Naive thymus-derived CD8-positive, alpha-beta T cell (primary cell): ENCODE measurements around the gene DLG4. TPM values are rescaled to one million over a fixed set of nuclear protein-coding genes. Genes with fewer than 3 reads are reported as not detected.

Experiments used
- ATAC-seq, 2 donors: fragments of 150-1000 bp; cut with Tn5 transposase in 1 of 2; sonication (Bioruptor Pico), chemical (Tn5 transposase) in 1 of 2; 1 replicate in 1 of 2; 2 replicates in 1 of 2; pipeline ENCODE4 v1.10.0; 2021; ENCODE audit warnings: mild to moderate bottlenecking in 2 of 2, moderate library complexity in 2 of 2
- POLR2A ChIA-PET: fragments of 350-600 bp; sonication (Branson Sonifier 250); formaldehyde crosslinking; loops from one replicate; lab custom pipeline; 2021; ENCODE audit warnings: antibody characterized with exemption; lab: Charles Lee
- DNase-seq, 10 donors: peaks; one replicate each; pipeline versions ENCODE4 v3.0.0 to v3.0.0-alpha.2; 2020 to 2022
- H3K27ac Mint-ChIP-seq, 10 donors: one replicate each; pipeline ENCODE4 v1.8.0; 2020 to 2022; ENCODE audit warnings: mild to moderate bottlenecking in 10 of 10, mixed read lengths in 10 of 10, moderate library complexity in 4 of 10, inconsistent platforms in 1 of 10
- H3K27me3 Mint-ChIP-seq, 5 donors: one replicate each; pipeline ENCODE4 v1.8.0; 2021 to 2022; ENCODE audit warnings: mixed read lengths in 5 of 5
- H3K36me3 Mint-ChIP-seq, 3 donors: one replicate each; pipeline ENCODE4 v1.8.0; 2020 to 2022; ENCODE audit warnings: mixed read lengths in 3 of 3, mild to moderate bottlenecking in 2 of 3, inconsistent platforms in 1 of 3
- H3K4me1 Mint-ChIP-seq, 4 donors: one replicate each; pipeline ENCODE4 v1.8.0; 2021 to 2022; ENCODE audit warnings: mixed read lengths in 4 of 4
- H3K4me3 Mint-ChIP-seq, 10 donors: one replicate each; pipeline ENCODE4 v1.8.0; 2020 to 2022; ENCODE audit warnings: mild to moderate bottlenecking in 10 of 10, mixed read lengths in 10 of 10, moderate library complexity in 6 of 10, inconsistent platforms in 1 of 10
- H3K9me3 Mint-ChIP-seq, 9 donors: one replicate each; pipeline ENCODE4 v1.8.0; 2020 to 2022; ENCODE audit warnings: mixed read lengths in 9 of 9, mild to moderate bottlenecking in 3 of 9, inconsistent platforms in 1 of 9, moderate library complexity in 1 of 9
- polyA plus RNA-seq, 3 donors: library from polyadenylated mRNA; unstranded; fragments of 300-500 nt; fragmentation: Illumina TruSeq; gene quantifications; one replicate each; pipeline ENCODE4 v1.2.3, GENCODE V29; 2021
- total RNA-seq, 8 experiments: library from RNA in 2 of 8; stranded (reverse) in 2 of 8; gene quantifications; one replicate each; pipeline ENCODE4 v1.2.3 and lab custom pipeline; 2021 to 2026

Gene DLG4
- total and polyA plus RNA-seq, 5 experiments from 2014 or later = 0.24 to 10.2 (median 0.62) TPM

- peak in 1 of 2 donors; percentile 0 for ATAC-seq
- H3K4me3 Mint-ChIP-seq = peak overlapping the region; percentile 83 to 100 (median 96)
- H3K4me1 Mint-ChIP-seq = peaks cover 49 to 81% (median 67%) of the 10 kb centered on the region in 4 donors
- POLR2A ChIA-PET = interaction anchor here (0.5 to 18.2 kb wide), 24 partner anchors 11 to 1752 kb away, joined by 3 to 371 read pairs (median 5); partner anchors contain the start of genes ACADVL, ACAP1, CTDNEP1 and DERL2
- H3K9me3 Mint-ChIP-seq = peaks cover 0 to 2% (median 0%) of the 10 kb centered on the region in 9 donors
- peak overlapping the region; percentile 78 to 100 (median 98) for H3K27ac Mint-ChIP-seq
- H3K36me3 Mint-ChIP-seq = peaks cover 0 to 43% (median 2%) of the 10 kb centered on the region in 3 donors
- H3K27me3 Mint-ChIP-seq = peaks cover 0 to 4% (median 0%) of the 10 kb centered on the region in 5 donors
- peak in 5 of 10 donors; percentile 18 to 48 (median 32) for DNase-seq
Observed at GRCh38 chr17:7238420-7239090, 18.9 kb upstream of the DLG4 start.

- H3K4me1 Mint-ChIP-seq = peaks cover 48 to 82% (median 69%) of the 10 kb centered on the region in 4 donors
- peak overlapping the region; percentile 75 to 98 (median 94) for H3K4me3 Mint-ChIP-seq
- peak; percentile 31 to 35 for ATAC-seq
- peaks cover 0 to 4% (median 0%) of the 10 kb centered on the region in 5 donors for H3K27me3 Mint-ChIP-seq
- POLR2A ChIA-PET = interaction anchor here (0.9 to 18.2 kb wide), 20 partner anchors 12 to 1752 kb away, joined by 3 to 371 read pairs (median 6); partner anchors contain the start of genes ACADVL, ACAP1, CTDNEP1 and DERL2
- H3K27ac Mint-ChIP-seq = peak overlapping the region; percentile 37 to 99 (median 97)
- peaks cover 0 to 40% (median 2%) of the 10 kb centered on the region in 3 donors for H3K36me3 Mint-ChIP-seq
- H3K9me3 Mint-ChIP-seq = peaks cover 0 to 2% (median 0%) of the 10 kb centered on the region in 9 donors
- DNase-seq = peak; percentile 63 to 94 (median 74)
Observed at GRCh38 chr17:7237761-7238419, 18.3 kb upstream of the DLG4 start.

- H3K27me3 Mint-ChIP-seq = peaks cover 0 to 1% (median 0%) of the 10 kb centered on the region in 5 donors
- POLR2A ChIA-PET = interaction anchor here (1.3 to 18.2 kb wide), 8 partner anchors 12 to 450 kb away, joined by 3 to 371 read pairs (median 8); partner anchors contain the start of genes ACADVL, CTDNEP1, DLG4 and ELP5
- H3K36me3 Mint-ChIP-seq = peaks cover 0 to 37% (median 2%) of the 10 kb centered on the region in 3 donors
- DNase-seq (no peak), ATAC-seq (no peak)
- H3K4me3 Mint-ChIP-seq = peak overlapping the region; percentile 75 to 98 (median 94)
- H3K9me3 Mint-ChIP-seq = no peaks in the 10 kb centered on the region
- peaks cover 46 to 82% (median 70%) of the 10 kb centered on the region in 4 donors for H3K4me1 Mint-ChIP-seq
- H3K27ac Mint-ChIP-seq = peak overlapping the region; percentile 13 to 99 (median 90)
Observed at GRCh38 chr17:7237266-7237760, 17.7 kb upstream of the DLG4 start.

- Mint-ChIP-seq H3K9me3 (no peaks in the 10 kb centered on the region), H3K4me3 (peak overlapping the region; percentile 75 to 98 (median 94)), H3K27ac (peak overlapping the region; percentile 13 to 99 (median 92)), H3K27me3 (peaks cover 0 to 1% (median 0%) of the 10 kb centered on the region in 5 donors), H3K36me3 (peaks cover 0 to 34% (median 0%) of the 10 kb centered on the region in 3 donors), H3K4me1 (peaks cover 47 to 82% (median 71%) of the 10 kb centered on the region in 4 donors)
- POLR2A ChIA-PET = interaction anchor here (0.5 to 18.2 kb wide), 8 partner anchors 13 to 450 kb away, joined by 3 to 371 read pairs (median 8); partner anchors contain the start of genes ACADVL, ACAP1, CTDNEP1 and DLG4
- ATAC-seq (no peak), DNase-seq (no peak)
Observed at GRCh38 chr17:7236808-7237207, 17.2 kb upstream of the DLG4 start.

- peaks cover 0 to 32% (median 0%) of the 10 kb centered on the region in 3 donors for H3K36me3 Mint-ChIP-seq
- ATAC-seq = no peak
- H3K27ac Mint-ChIP-seq = peak overlapping the region in 9 of 10 donors; percentile 27 to 99 (median 85)
- no peaks in the 10 kb centered on the region for H3K9me3 Mint-ChIP-seq
- no peak for DNase-seq
- H3K27me3 Mint-ChIP-seq = peaks cover 0 to 1% (median 0%) of the 10 kb centered on the region in 5 donors
- H3K4me3 Mint-ChIP-seq = peak overlapping the region in 8 of 10 donors; percentile 34 to 95 (median 94)
- H3K4me1 Mint-ChIP-seq = peaks cover 39 to 75% (median 65%) of the 10 kb centered on the region in 4 donors
- POLR2A ChIA-PET = interaction anchor here (0.6 to 18.2 kb wide), 8 partner anchors 8 to 451 kb away, joined by 3 to 371 read pairs (median 5); partner anchors contain the start of genes ACADVL, ACAP1, CTDNEP1 and DLG4
Observed at GRCh38 chr17:7235693-7236665, 16.3 kb upstream of the DLG4 start.

GRCh38 chr17:7234083-7234951 lies 14.7 kb upstream of the DLG4 start, which contains the start of gene DVL2:
DVL2 (minus strand) TSS chr17:7234517; CDS start chr17:7234262, 255 bp downstream.
- Mint-ChIP-seq H3K36me3 (peaks cover 0 to 35% (median 0%) of the 10 kb centered on the region in 3 donors), H3K4me3 (peak within 1 kb of the TSS; percentile 89 to 95 (median 92)), H3K27me3 (peaks cover 0 to 1% (median 0%) of the 10 kb centered on the region in 5 donors), H3K27ac (peak within 1 kb of the TSS; percentile 76 to 99 (median 94)), H3K9me3 (no peaks in the 10 kb centered on the region), H3K4me1 (peaks cover 32 to 60% (median 51%) of the 10 kb centered on the region in 4 donors)
- peak; percentile 89 to 98 (median 94) for DNase-seq
- ATAC-seq = peak; percentile 56 to 67
- POLR2A ChIA-PET = interaction anchor here (0.5 to 18.2 kb wide), 10 partner anchors 10 to 250 kb away, joined by 3 to 371 read pairs (median 3); partner anchors contain the start of genes ACADVL, ACAP1, CTDNEP1 and DLG4

GRCh38 chr17:7233701-7234082 lies 14.1 kb upstream of the DLG4 start:
- POLR2A ChIA-PET = interaction anchor here (0.5 to 18.2 kb wide), 7 partner anchors 14 to 251 kb away, joined by 3 to 371 read pairs (median 5); partner anchors contain the start of genes ACADVL, ACAP1, CTDNEP1 and DLG4
- ATAC-seq = peak in 1 of 2 donors; percentile 9
- Mint-ChIP-seq H3K27ac (peak overlapping the region; percentile 76 to 99 (median 94)), H3K9me3 (no peaks in the 10 kb centered on the region), H3K36me3 (peaks cover 0 to 41% (median 0%) of the 10 kb centered on the region in 3 donors), H3K4me3 (peak overlapping the region; percentile 89 to 95 (median 92)), H3K4me1 (peaks cover 32 to 60% (median 51%) of the 10 kb centered on the region in 4 donors), H3K27me3 (peaks cover 0 to 1% (median 0%) of the 10 kb centered on the region in 5 donors)
- DNase-seq = no peak

- Mint-ChIP-seq H3K27ac (peak overlapping the region in 5 of 10 donors; percentile 5 to 51 (median 45)), H3K9me3 (no peaks in the 10 kb centered on the region), H3K4me3 (peak overlapping the region in 9 of 10 donors; percentile 7 to 93 (median 42)), H3K4me1 (peaks cover 31 to 54% (median 48%) of the 10 kb centered on the region in 4 donors), H3K36me3 (peaks cover 0 to 51% (median 5%) of the 10 kb centered on the region in 3 donors), H3K27me3 (peaks cover 0 to 1% (median 0%) of the 10 kb centered on the region in 5 donors)
- DNase-seq (no peak), ATAC-seq (no peak)
- POLR2A ChIA-PET = interaction anchor here (18.2 kb wide), 1 partner anchor 13 kb away, joined by 371 read pairs; the partner anchor contains the start of genes ACADVL and DLG4
Observed at GRCh38 chr17:7232114-7232513, 12.5 kb upstream of the DLG4 start.

- Mint-ChIP-seq H3K9me3 (no peaks in the 10 kb centered on the region), H3K4me3 (no peak overlapping the region), H3K27ac (peak overlapping the region in 1 of 10 donors; percentile 65), H3K36me3 (peaks cover 0 to 52% (median 5%) of the 10 kb centered on the region in 3 donors), H3K4me1 (peaks cover 16 to 32% (median 25%) of the 10 kb centered on the region in 4 donors), H3K27me3 (peaks cover 0 to 1% (median 0%) of the 10 kb centered on the region in 5 donors)
- POLR2A ChIA-PET = interaction anchor here (18.2 kb wide), 1 partner anchor 10 kb away, joined by 371 read pairs; the partner anchor contains the start of genes ACADVL and DLG4
- DNase-seq (no peak), ATAC-seq (no peak)
Observed at GRCh38 chr17:7229504-7229903, 9.9 kb upstream of the DLG4 start.

- H3K36me3 Mint-ChIP-seq = peaks cover 0 to 54% (median 5%) of the 10 kb centered on the region in 3 donors
- H3K4me1 Mint-ChIP-seq = peaks cover 15 to 29% (median 21%) of the 10 kb centered on the region in 4 donors
- H3K27ac Mint-ChIP-seq = peak overlapping the region in 1 of 10 donors; percentile 21
- POLR2A ChIA-PET = interaction anchor here (18.2 kb wide), 1 partner anchor 10 kb away, joined by 371 read pairs; the partner anchor contains the start of genes ACADVL and DLG4
- DNase-seq = no peak
- H3K27me3 Mint-ChIP-seq = no peaks in the 10 kb centered on the region
- no peaks in the 10 kb centered on the region for H3K9me3 Mint-ChIP-seq
- H3K4me3 Mint-ChIP-seq = no peak overlapping the region
- ATAC-seq = no peak
Observed at GRCh38 chr17:7228920-7229319, 9.3 kb upstream of the DLG4 start.
